ENCODE results near the gene SLC12A6. TPM values are rescaled to one million over a fixed set of nuclear protein-coding genes. Genes with fewer than 3 reads are reported as not detected.

SLC12A6 gene
- total and polyA plus RNA-seq, 2 of the 13 experiments (the other 11 are each of a cell fraction or from before 2014, with no cell fraction given) = 15.2 to 30.1 TPM

GRCh38 chr15:34213690-34214089 lies 123.9 kb downstream of the SLC12A6 start:
- DNase-seq (ENCODE audit: low spot score) (no peak), FAIRE-seq (no peak), ATAC-seq (no peak)
- BruUV-seq (replicated peaks) = no TSS peak
- no peak overlapping the region for H3K4me3 ChIP-seq (replicated peaks in 1 of 3; ENCODE audit: insufficient read depth in 1 of 3, low read depth in 2 of 3, low read length in 3 of 3)
- TF ChIP-seq ZNF678 (CRISPR knock-in tag; IDR thresholded peaks at IDR 0.05) = no peak
- no peak for TF ChIP-seq ELF1 (CRISPR knock-in tag; IDR thresholded peaks at IDR 0.05)
- H3K27ac ChIP-seq (ENCODE audit: extremely low read length, insufficient read depth, low read length) = no peak overlapping the region
- no peak overlapping the region for H3K9ac ChIP-seq (ENCODE audit: insufficient read depth, low read depth, low read length)
- 0 out of 2 replicates have a peak, but pooled peaks cover 11% of the 10 kb centered on the region for H3K4me1 ChIP-seq (ENCODE audit: insufficient read depth, low read length)
- no peaks in the 10 kb centered on the region; a peak in 1 of 5 replicates for H3K27me3 ChIP-seq (ENCODE audit: control insufficient read depth in 1 of 2, insufficient read depth in 2 of 2, low read length in 2 of 2)
- CTCF ChIA-PET (ENCODE audit: low intra/inter-chr PET ratio, low total read pairs) = no interaction called here
- no peaks in the 10 kb centered on the region for H3K36me3 ChIP-seq (replicated peaks in 1 of 2; ENCODE audit: control insufficient read depth in 1 of 2, insufficient read depth in 2 of 2, low read length in 2 of 2)
- 10% methylated on average over 3 of the region's 4 CpGs for WGBS (ENCODE audit: low lambda C conversion rate)
- no peak overlapping the region for H3K4me2 ChIP-seq (ENCODE audit: low read depth, low read length)
- intact Hi-C loops (cut with micrococcal nuclease; ENCODE audit: unreplicated experiment) (no loop called here), in situ Hi-C loops (cut with HindIII; ENCODE audit: extremely low pct_ligation_motif_present, low pct_unique_long_range_greater_than_20kb) (loop anchor here (5.0 kb wide), 1 partner anchor 101 kb away; no protein-coding TSS in a partner anchor)
- H3K9me3 ChIP-seq (ENCODE audit: low read length) = no peaks in the 10 kb centered on the region
- H2AFZ ChIP-seq (ENCODE audit: low read length) = no peak overlapping the region
- H3K79me2 ChIP-seq (ENCODE audit: insufficient read depth, low read length) = peaks cover 8% of the 10 kb centered on the region
- POLR2A ChIA-PET = no interaction called here
- no peaks in the 10 kb centered on the region for H4K20me1 ChIP-seq (ENCODE audit: insufficient read depth, low read length)

GRCh38 chr15:34209421-34210282 lies 127.9 kb downstream of the SLC12A6 start, which contains the start of gene KATNBL1:
Gene KATNBL1 (minus strand): TSS chr15:34210096. CDS start chr15:34163676, 46,420 bp downstream.
- CTCF ChIA-PET (ENCODE audit: low intra/inter-chr PET ratio, low total read pairs) = interaction anchor here (1.5 to 3.7 kb wide), 2 partner anchors 99 to 148 kb away, joined by 16 to 39 read pairs; no protein-coding TSS in a partner anchor
- under 1% methylated on average over 15 of the region's 81 CpGs for WGBS (ENCODE audit: low lambda C conversion rate)
- POLR2A ChIA-PET = interaction anchor here (0.8 to 1.8 kb wide), 12 partner anchors 15 to 171 kb away, joined by 3 to 17 read pairs (median 4); partner anchors contain the start of genes AVEN, EMC4, EMC7 and LPCAT4
- Histone ChIP-seq H3K27ac (ENCODE audit: extremely low read length, insufficient read depth, low read length) (peak within 1 kb of the TSS; percentile 91), H4K20me1 (ENCODE audit: insufficient read depth, low read length) (no peaks in the 10 kb centered on the region), H3K4me1 (ENCODE audit: insufficient read depth, low read length) (peaks cover 24% of the 10 kb centered on the region), H3K79me2 (ENCODE audit: insufficient read depth, low read length) (peaks cover 23% of the 10 kb centered on the region), H3K9me3 (ENCODE audit: low read length) (no peaks in the 10 kb centered on the region), H3K27me3 (ENCODE audit: control insufficient read depth in 1 of 2, insufficient read depth in 2 of 2, low read length in 2 of 2) (no peaks in the 10 kb centered on the region; a peak in 1 of 5 replicates), H3K36me3 (replicated peaks in 1 of 2; ENCODE audit: control insufficient read depth in 1 of 2, insufficient read depth in 2 of 2, low read length in 2 of 2) (no peaks in the 10 kb centered on the region), H3K9ac (ENCODE audit: insufficient read depth, low read depth, low read length) (peak within 1 kb of the TSS; percentile 88), H3K4me3 (replicated peaks in 1 of 3; ENCODE audit: insufficient read depth in 1 of 3, low read depth in 2 of 3, low read length in 3 of 3) (peak within 1 kb of the TSS; percentile 79 to 89 (median 83)), H2AFZ (ENCODE audit: low read length) (peak within 1 kb of the TSS; percentile 17), H3K4me2 (ENCODE audit: low read depth, low read length) (peak within 1 kb of the TSS; percentile 69)
- DNase-seq (ENCODE audit: low spot score) = peak; percentile 88
- ATAC-seq = peak; percentile 95
- intact Hi-C loops (cut with micrococcal nuclease; ENCODE audit: unreplicated experiment) (loop anchor here (1.0 to 2.0 kb wide), 3 partner anchors 15 to 147 kb away; partner anchors contain the start of gene EMC4), in situ Hi-C loops (cut with HindIII; ENCODE audit: extremely low pct_ligation_motif_present, low pct_unique_long_range_greater_than_20kb) (loop anchor here (5.0 kb wide), 1 partner anchor 97 kb away; no protein-coding TSS in a partner anchor)
- BruUV-seq (replicated peaks) = no TSS peak
- peak; percentile 81 for FAIRE-seq
- TF ChIP-seq NBN (conservative IDR thresholded peaks at IDR 0.05) (no peak), ZBTB40 (IDR thresholded peaks at IDR 0.05) (no peak), ZBTB40 (CRISPR knock-in tag; IDR thresholded peaks at IDR 0.05) (peak; percentile 73), PITX1 (CRISPR knock-in tag; IDR thresholded peaks at IDR 0.05) (no peak), ZEB1 (IDR thresholded peaks at IDR 0.05; ENCODE audit: insufficient replicate concordance, low read depth) (no peak), ZNF143 (CRISPR knock-in tag; IDR thresholded peaks at IDR 0.05) (peak; percentile 85)

Data from HepG2 (cell line).